Tibial nerve (tissue), 4 donors: ENCODE results near the gene PKHD1.

Experiments
- CTCF ChIP-seq, 5 experiments: fragments of 200-600 bp in 3 of 5; fragments of 450-650 bp in 2 of 5; sonication (generic) in 3 of 5; IDR thresholded peaks; one replicate each; pipeline ENCODE4 v1.5.1; 2016 to 2019; ENCODE audit warnings: antibody characterized with exemption in 5 of 5, mild to moderate bottlenecking in 3 of 5, moderate library complexity in 2 of 5
- EP300 ChIP-seq, 2 donors: sonication (generic); formaldehyde crosslinking; IDR thresholded peaks; one replicate each; pipeline ENCODE4 v1.6.1; 2017; ENCODE audit warnings: antibody characterized with exemption in 2 of 2, mild to moderate bottlenecking in 1 of 2

GRCh38 chr6:51812231-51812630, 275.2 kb downstream of the PKHD1 start:
- TF ChIP-seq CTCF (IDR thresholded peaks at IDR 0.05): no peak
- no peak for TF ChIP-seq EP300 (IDR thresholded peaks at IDR 0.05)
